Measurements from ENCODE around the gene MYEOV. TPM values are rescaled to one million over a fixed set of nuclear protein-coding genes. Genes with fewer than 3 reads are reported as not detected.
A peak's percentile ranks its signal among the peaks of the same experiment; 100 is the strongest.

Gene MYEOV
- total RNA-seq, 1 donor from 2014 or later, result 0.39 TPM

GRCh38 chr11:69265911-69266510 is 27.9 kb upstream of the MYEOV start:
- DNase-seq (ENCODE audit: low read depth in 2 of 2), result no peak

- DNase-seq (ENCODE audit: low read depth in 2 of 2), result peak in 1 of 2 donors; percentile 27
Observed at GRCh38 chr11:69267395-69267805, 26.6 kb upstream of the MYEOV start.

- no peak for DNase-seq (ENCODE audit: low read depth in 2 of 2)
Observed at GRCh38 chr11:69268911-69269310, 25.0 kb upstream of the MYEOV start.

GRCh38 chr11:69269388-69269787 is 24.6 kb upstream of the MYEOV start:
- DNase-seq (ENCODE audit: low read depth in 2 of 2), result no peak

GRCh38 chr11:69269926-69270697 is 23.8 kb upstream of the MYEOV start:
- no peak for DNase-seq (ENCODE audit: low read depth in 2 of 2)

- DNase-seq (ENCODE audit: low read depth in 2 of 2), result no peak
Observed at GRCh38 chr11:69270941-69271340, 23.0 kb upstream of the MYEOV start.

- DNase-seq (ENCODE audit: low read depth in 2 of 2), result no peak
Observed at GRCh38 chr11:69272055-69272454, 21.9 kb upstream of the MYEOV start.

GRCh38 chr11:69272831-69273485 is 21.0 kb upstream of the MYEOV start:
- no peak for DNase-seq (ENCODE audit: low read depth in 2 of 2)

- DNase-seq (ENCODE audit: low read depth in 2 of 2), result no peak
Observed at GRCh38 chr11:69273571-69273970, 20.4 kb upstream of the MYEOV start.

- DNase-seq (ENCODE audit: low read depth in 2 of 2), result no peak
Observed at GRCh38 chr11:69274531-69275016, 19.4 kb upstream of the MYEOV start.

GRCh38 chr11:69275178-69275577 is 18.8 kb upstream of the MYEOV start:
- DNase-seq (ENCODE audit: low read depth in 2 of 2), result no peak

- no peak for DNase-seq (ENCODE audit: low read depth in 2 of 2)
Observed at GRCh38 chr11:69276165-69276564, 17.8 kb upstream of the MYEOV start.

GRCh38 chr11:69277074-69277809 is 16.7 kb upstream of the MYEOV start:
- DNase-seq (ENCODE audit: low read depth in 2 of 2), result no peak

GRCh38 chr11:69278091-69278867 is 15.7 kb upstream of the MYEOV start:
- DNase-seq (ENCODE audit: low read depth in 2 of 2), result peak in 1 of 2 donors; percentile 20

- DNase-seq (ENCODE audit: low read depth in 2 of 2), result no peak
Observed at GRCh38 chr11:69280451-69280850, 13.5 kb upstream of the MYEOV start.

GRCh38 chr11:69280994-69281393 is 13.0 kb upstream of the MYEOV start:
- DNase-seq (ENCODE audit: low read depth in 2 of 2), result peak in 1 of 2 donors; percentile 23

GRCh38 chr11:69283446-69283845 is 10.5 kb upstream of the MYEOV start:
- DNase-seq (ENCODE audit: low read depth in 2 of 2), result no peak

GRCh38 chr11:69284081-69284511 is 9.9 kb upstream of the MYEOV start:
- no peak for DNase-seq (ENCODE audit: low read depth in 2 of 2)

GRCh38 chr11:69285091-69285490 is 8.9 kb upstream of the MYEOV start:
- DNase-seq (ENCODE audit: low read depth in 2 of 2), result no peak

GRCh38 chr11:69285766-69286165 is 8.2 kb upstream of the MYEOV start:
- DNase-seq (ENCODE audit: low read depth in 2 of 2), result no peak
